Upper lobe of right lung (tissue), 1 donor: Measurements from ENCODE around the gene PEX11A. TPM values are rescaled to one million over a fixed set of nuclear protein-coding genes. Genes with fewer than 3 reads are reported as not detected.

Experiments
- ATAC-seq: fragments of 200-7000 bp; cut with Tn5 transposase; one replicate; pipeline ENCODE4 v1.9.1; 2020; ENCODE audit warnings: mild to moderate bottlenecking, moderate library complexity
- DNase-seq: peaks from one replicate; pipeline ENCODE4 v3.0.0-alpha.2; 2020
- H3K27ac ChIP-seq: fragments of 200-600 bp; one replicate; pipeline ENCODE4 v1.8.0; 2022
- H3K27me3 ChIP-seq: fragments of 200-600 bp; one replicate; pipeline ENCODE4 v1.8.0; 2022; ENCODE audit warnings: mild to moderate bottlenecking
- H3K36me3 ChIP-seq: fragments of 200-600 bp; one replicate; pipeline ENCODE4 v1.8.0; 2022
- H3K4me1 ChIP-seq: fragments of 200-600 bp; one replicate; pipeline ENCODE4 v1.8.0; 2022
- H3K4me3 ChIP-seq: fragments of 200-600 bp; one replicate; pipeline ENCODE4 v1.8.0; 2022; ENCODE audit warnings: mild to moderate bottlenecking
- H3K9me3 ChIP-seq: fragments of 200-600 bp; one replicate; pipeline ENCODE4 v1.8.0; 2022
- intact Hi-C: fragments of 100-400 bp; cut with DNase I; formaldehyde crosslinking; loops from one replicate; pipeline ENCODE4 v1.11.0; 2022
- total RNA-seq: library from RNA; stranded (reverse); fragmentation: NEBNext Ultra II Directional; extraction: Animal tissue kit (Norgen Biotek cat#: 25700); gene quantifications from one replicate; pipeline ENCODE4 v1.2.1, GENCODE V29; 2021
- TF ChIP-seq, protein P1 (sequence below): fragments of 200-600 bp; IDR thresholded peaks from one replicate; pipeline ENCODE4 v1.8.0; 2022; ENCODE audit warnings: antibody characterized with exemption
- donor health status: DM: no; HTN: yes; CAD: no; lungs with severe emphysema.

PEX11A gene
- total RNA-seq, 1 donor from 2014 or later, result 9.1 TPM

DNA sequence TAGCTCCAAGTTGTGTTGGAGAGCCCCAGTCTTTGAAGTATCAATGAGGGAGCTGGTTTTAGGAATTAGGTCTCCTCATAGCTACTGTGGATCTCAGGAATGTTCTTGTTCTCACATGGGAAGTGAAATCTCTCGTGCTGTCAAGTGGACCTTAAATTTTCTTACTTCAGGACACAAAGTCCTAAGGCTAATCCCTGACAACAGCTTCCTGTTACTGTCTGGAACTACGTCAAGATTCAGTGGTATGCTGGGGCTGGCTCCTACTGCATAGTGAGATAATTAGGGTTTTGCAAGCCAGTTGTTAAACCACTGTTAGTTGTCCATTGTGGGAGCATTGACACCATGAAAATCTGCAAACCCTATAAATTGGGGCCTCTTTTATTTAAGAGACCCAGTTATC lies 37.7 kb upstream of the PEX11A start:
- intact Hi-C loops, result no loop called here
- DNase-seq (no peak), ATAC-seq (peak; percentile 76)
- no peak overlapping the region for H3K4me3 ChIP-seq
- peak overlapping the region; percentile 11 for H3K27ac ChIP-seq
- TF ChIP-seq, protein P1, sequence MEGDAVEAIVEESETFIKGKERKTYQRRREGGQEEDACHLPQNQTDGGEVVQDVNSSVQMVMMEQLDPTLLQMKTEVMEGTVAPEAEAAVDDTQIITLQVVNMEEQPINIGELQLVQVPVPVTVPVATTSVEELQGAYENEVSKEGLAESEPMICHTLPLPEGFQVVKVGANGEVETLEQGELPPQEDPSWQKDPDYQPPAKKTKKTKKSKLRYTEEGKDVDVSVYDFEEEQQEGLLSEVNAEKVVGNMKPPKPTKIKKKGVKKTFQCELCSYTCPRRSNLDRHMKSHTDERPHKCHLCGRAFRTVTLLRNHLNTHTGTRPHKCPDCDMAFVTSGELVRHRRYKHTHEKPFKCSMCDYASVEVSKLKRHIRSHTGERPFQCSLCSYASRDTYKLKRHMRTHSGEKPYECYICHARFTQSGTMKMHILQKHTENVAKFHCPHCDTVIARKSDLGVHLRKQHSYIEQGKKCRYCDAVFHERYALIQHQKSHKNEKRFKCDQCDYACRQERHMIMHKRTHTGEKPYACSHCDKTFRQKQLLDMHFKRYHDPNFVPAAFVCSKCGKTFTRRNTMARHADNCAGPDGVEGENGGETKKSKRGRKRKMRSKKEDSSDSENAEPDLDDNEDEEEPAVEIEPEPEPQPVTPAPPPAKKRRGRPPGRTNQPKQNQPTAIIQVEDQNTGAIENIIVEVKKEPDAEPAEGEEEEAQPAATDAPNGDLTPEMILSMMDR, result no peak
- no peaks in the 10 kb centered on the region for H3K27me3 ChIP-seq
- H3K36me3 ChIP-seq, result no peaks in the 10 kb centered on the region
- H3K4me1 ChIP-seq, result no peaks in the 10 kb centered on the region
- H3K9me3 ChIP-seq, result no peaks in the 10 kb centered on the region

DNA sequence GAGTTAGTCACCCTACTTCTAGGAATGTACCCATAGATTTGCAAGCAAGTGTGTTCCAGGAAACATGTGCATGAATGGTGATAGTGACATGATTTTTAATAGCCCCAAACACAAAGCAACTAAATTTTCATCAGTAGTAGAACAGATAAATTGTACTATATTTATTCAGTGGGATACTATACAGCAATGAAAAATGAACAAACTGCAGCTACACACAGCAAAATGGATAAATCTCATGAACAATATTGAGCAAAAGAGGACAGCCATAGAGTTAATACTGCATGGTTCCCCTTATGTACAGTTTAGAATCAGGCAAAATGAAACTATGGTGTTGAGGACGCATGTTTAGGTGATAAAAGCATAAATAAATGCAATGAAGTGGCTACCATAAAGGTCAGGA lies 34.5 kb upstream of the PEX11A start:
- no peaks in the 10 kb centered on the region for H3K4me1 ChIP-seq
- no peaks in the 10 kb centered on the region for H3K36me3 ChIP-seq
- no peaks in the 10 kb centered on the region for H3K27me3 ChIP-seq
- no peak overlapping the region for H3K27ac ChIP-seq
- DNase-seq, result no peak
- no peak overlapping the region for H3K4me3 ChIP-seq
- no peak for ATAC-seq
- intact Hi-C loops, result no loop called here
- TF ChIP-seq, protein P1, result no peak
- no peaks in the 10 kb centered on the region for H3K9me3 ChIP-seq

DNA sequence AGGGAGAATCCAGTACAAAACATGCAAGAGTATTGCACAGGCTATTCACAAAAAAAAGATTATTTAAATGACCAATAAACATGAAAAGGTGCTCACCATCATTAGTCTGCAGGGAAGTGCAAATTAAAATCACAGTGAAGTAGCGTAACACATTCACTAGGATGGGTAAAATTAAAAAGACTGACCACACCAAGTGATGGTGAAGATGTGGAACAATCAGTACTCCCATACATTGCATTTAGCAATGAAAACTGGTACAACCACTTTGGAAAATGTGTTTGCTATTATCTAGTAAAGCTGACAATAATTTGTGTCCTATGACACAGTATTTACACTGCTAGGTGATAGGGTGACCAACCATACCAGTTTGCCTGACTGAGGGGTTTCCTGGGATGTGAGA lies 34.1 kb upstream of the PEX11A start:
- no peak for DNase-seq
- intact Hi-C loops, result no loop called here
- TF ChIP-seq, protein P1, result no peak
- Histone ChIP-seq H3K4me1 (no peaks in the 10 kb centered on the region), H3K27ac (no peak overlapping the region), H3K4me3 (no peak overlapping the region), H3K27me3 (no peaks in the 10 kb centered on the region), H3K36me3 (no peaks in the 10 kb centered on the region), H3K9me3 (no peaks in the 10 kb centered on the region)
- ATAC-seq, result no peak

DNA sequence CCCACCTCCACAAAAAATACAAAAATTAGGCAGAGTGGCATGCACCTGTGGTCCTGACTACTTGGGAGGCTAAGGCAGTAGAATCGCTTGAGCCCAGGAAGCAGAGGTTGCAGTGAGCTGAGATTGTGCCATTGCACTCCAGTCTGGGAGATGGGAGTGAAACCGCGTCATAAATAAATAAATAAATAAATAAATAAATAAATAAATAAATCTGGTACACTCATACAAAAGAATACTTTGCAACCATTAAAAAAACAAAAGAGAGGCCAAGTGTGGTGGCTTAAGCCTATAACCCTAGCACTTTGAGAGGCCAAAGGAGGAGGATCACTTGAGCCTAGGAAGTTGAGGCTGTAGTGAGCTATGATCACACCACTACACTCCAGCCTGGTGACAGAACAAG lies 32.5 kb upstream of the PEX11A start:
- Histone ChIP-seq H3K4me3 (no peak overlapping the region), H3K36me3 (no peaks in the 10 kb centered on the region), H3K27me3 (no peaks in the 10 kb centered on the region), H3K4me1 (no peaks in the 10 kb centered on the region), H3K9me3 (no peaks in the 10 kb centered on the region), H3K27ac (no peak overlapping the region)
- ATAC-seq (no peak), DNase-seq (no peak)
- intact Hi-C loops, result no loop called here
- TF ChIP-seq, protein P1, result no peak

DNA sequence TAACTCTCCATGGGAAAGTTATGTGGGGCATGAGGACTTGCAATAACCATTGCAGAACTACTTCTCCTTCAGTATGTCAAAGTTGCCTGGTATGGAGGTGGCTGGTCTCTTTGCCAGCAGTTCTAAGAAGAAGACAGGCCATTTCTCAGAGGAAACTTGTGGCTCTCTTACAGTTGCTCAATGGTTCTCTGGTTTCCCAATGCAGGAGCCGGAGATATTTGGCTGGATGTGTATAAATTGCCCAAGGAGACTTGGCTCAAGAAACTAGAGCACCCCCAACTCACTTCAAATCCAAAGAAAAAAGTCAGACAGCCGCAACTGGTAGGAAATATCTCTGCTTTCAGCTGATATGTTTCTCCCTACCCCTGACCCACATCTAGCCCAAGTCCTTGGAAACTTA lies 24.2 kb upstream of the PEX11A start:
- Histone ChIP-seq H3K4me1 (no peaks in the 10 kb centered on the region), H3K4me3 (no peak overlapping the region), H3K36me3 (no peaks in the 10 kb centered on the region), H3K27ac (no peak overlapping the region), H3K9me3 (no peaks in the 10 kb centered on the region), H3K27me3 (no peaks in the 10 kb centered on the region)
- TF ChIP-seq, protein P1, result no peak
- ATAC-seq (peak; percentile 81), DNase-seq (no peak)
- intact Hi-C loops, result no loop called here

DNA sequence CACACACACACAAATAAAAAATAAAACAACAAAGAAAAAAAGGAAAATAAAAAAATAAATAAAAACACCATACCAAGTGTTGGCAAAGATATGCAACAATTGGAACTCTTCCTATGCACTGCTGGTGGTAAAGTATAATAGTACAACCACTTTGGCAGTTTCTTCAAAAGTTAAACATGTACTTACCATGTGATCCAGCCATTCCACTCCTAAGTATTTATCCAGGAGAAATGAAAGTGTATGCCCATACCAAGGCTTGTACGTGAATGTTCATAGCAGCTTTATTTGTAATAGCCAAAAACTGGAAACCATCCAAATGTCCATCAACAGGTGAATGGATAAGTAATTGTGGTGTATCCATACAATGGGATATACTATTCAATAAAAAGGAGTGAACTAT lies 17.0 kb upstream of the PEX11A start:
- intact Hi-C loops, result no loop called here
- ATAC-seq, result peak; percentile 50

More for the DNA sequence above, 17.0 kb upstream of the PEX11A start:
- Histone ChIP-seq H3K9me3 (no peaks in the 10 kb centered on the region), H3K27me3 (no peaks in the 10 kb centered on the region), H3K4me1 (no peaks in the 10 kb centered on the region), H3K27ac (no peak overlapping the region), H3K36me3 (no peaks in the 10 kb centered on the region), H3K4me3 (no peak overlapping the region)
- DNase-seq, result no peak
- TF ChIP-seq, protein P1, result no peak
